Stimulated activated CD8-positive, alpha-beta memory T cell treated with anti-CD3 and anti-CD28 coated beads, Interleukin-2, amount 100 ng/mL, for 1 hour (primary cell): ENCODE measurements around the gene VWA1.
"Not testable (repeated sequence)": the region's sequence is repeated elsewhere in the genome, so short reads cannot be mapped to it uniquely, and the experiment has no call there.

Experiments used
- DNase-seq, 2 donors: peaks; one replicate each; pipeline ENCODE4 v3.0.0-alpha.2; 2020; ENCODE audit warnings: low read depth in 2 of 2

VWA1 gene

DNA sequence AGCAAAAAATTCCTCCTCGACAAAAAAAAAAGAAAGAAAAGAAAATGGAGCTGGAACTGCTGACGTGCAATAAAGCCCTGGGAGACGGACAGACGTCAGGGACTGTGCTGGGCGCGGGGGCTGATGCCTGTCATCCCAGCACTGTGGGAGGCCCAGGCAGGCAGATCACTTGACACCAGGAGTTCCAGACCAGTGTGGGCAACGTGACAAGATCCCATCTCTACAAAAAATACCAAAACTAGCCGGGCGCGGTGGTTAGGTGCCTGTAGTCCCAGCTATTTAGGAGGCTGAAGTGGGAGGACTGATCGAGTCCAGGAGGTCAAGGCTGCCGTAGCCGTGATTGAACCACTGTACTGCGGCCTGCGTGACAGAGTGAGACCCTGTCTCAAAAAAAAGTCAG is 10.8 kb upstream of the VWA1 start:
- no peak for DNase-seq

DNA sequence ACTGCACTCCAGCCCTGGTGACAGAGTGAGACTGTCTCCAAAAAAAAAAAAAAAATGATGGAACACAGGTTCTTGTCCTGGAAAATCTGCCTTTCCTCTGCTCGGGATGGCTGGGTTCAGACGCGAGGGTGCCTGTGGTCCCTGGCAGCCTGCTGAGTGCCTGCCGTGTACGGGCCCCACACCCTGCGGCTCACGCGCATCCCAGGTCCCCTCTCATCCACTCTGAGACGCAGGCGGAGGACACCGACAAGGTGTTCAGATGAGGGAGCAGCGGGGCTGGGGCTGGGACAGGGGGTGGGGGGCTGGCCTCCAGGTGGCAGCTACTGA is 10.1 kb upstream of the VWA1 start:
- no peak for DNase-seq

DNA sequence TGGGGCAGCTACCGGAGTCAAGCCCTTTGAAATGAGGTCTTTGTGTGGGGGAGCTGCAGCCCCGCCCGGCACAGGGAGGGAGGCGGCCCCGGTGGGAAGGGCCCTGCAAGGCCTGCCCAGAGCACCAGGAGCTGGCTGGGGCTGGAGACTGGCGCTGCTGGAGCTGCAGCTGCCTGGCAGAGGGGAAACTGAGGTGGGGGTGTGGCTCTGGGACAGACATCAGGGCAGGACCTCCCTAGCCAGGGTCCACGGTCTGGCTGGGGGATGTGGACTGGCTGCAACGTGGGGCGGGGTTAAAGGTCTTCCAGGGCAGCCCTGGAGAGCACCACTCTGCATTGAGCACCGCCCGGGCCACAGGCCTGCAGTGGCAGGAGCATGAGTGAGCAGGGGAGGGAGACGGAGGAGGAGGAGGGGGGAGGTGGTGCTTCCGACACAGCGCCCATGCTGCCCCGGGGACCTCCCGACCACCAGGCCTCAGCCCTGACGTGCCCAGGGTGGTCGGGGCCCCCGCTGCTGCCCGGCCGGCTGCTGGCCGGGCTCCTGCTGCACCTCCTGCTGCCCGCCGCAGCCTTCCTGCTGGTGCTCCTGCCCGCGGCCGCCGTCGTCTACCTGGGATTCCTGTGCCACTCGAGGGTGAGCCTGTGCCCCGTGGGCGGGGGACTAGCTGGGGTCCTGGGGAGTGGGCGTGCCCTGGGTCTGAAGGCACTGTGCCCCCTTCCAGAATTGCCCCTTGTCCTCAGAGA is 9.6 kb upstream of the VWA1 start:
- DNase-seq: no peak

DNA sequence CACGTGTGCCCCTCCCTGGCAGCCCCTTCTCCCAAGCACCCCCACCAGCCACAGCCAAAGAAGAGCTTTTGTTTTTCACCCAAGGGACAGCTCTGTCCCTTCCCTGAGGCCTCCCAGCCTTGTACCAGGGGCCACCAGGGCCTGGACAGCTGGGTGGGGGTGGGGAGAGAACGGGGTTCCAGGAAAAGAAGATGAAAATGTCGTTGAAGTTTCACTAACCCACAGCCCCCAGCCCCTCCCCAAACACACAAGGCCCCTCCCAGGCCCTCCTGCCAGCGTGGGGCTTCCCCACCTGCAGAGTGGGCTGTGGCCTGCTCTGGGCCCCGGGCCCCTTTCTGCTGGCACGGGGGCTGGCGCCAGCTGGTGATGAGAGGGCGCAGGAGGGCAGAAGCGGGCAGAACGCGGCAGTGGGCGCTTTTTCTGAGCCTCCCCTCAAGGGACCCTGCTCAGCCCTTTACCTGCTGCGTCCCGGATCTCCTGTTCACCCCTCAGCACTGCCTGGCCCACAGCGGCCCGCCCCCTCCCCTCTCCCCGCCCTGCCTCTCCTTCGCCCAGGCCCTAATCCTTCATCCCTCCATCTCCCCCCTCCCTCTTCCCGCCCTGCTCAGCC is 8.9 kb upstream of the VWA1 start:
- no peak for DNase-seq

DNA sequence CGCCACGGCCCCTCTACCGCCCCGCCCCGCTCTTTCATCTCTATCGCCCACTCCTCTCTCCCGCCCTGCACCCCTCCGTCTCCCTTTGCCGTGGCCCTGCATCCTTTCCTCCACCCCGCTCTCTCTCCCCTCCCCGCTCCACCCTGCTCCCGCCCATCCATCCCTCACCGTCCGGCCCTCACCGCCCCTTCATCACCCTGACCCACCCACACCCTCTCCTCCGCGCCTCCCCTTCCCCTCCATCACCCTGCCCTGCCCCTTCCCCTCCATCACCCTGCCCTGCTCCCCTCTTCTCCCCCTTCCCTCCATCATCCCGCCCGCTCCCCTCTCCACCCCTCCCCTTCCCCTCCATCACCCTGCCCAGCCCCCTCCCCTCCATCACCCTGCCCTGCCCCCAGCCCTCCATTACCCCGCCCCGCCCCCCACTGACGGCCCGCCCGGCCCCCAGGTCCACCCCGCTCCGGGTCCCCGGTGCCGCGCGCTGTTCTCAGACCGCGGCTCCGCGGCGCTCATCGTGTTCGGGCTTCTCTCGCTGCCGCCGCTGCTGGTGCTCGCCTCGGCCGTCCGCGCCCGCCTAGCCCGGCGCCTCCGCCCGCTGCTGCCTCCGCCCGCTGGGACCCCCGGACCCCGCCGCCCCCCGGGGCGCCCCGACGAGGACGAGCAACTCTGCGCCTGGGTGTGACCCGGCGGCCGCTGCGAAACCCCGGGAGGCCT is 8.2 kb upstream of the VWA1 start:
- DNase-seq: no peak

DNA sequence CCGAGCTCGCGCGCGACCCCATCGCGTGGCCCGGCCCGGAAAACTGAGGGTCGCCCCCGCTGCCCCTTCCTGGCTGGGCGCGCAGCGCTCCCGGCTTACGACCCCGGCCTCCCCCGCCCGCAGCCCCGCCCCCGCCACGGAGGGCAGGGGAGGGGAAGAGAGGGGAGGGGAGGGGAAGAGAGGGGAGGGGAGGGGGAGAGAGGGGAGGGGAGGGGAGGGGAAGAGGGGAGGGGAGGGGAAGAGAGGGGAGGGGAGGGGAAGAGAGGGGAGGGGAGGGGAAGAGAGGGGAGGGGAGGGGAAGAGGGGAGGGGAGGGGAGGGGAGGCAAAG is 7.7 kb upstream of the VWA1 start:
- DNase-seq: no peak

DNA sequence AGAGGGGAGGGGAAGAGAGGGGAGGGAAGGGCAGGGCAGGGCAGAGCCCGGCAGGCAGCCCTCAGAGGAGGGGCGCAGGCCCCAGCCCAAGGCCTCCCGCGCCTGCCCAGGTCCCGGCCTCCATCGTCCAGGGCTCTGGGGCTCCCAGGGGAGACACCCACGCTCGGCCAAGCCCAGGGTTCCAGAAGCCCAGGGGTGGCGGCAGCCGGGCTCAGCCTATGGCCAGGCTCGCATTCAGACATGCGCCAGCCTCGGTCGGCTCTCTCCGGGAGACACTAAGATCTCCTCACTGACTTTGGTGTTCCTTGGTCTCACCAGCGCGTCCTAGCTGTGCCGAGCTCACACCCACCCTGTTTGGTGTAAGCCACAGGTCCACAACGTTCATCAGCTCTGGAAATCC is 7.3 kb upstream of the VWA1 start:
- no peak for DNase-seq

DNA sequence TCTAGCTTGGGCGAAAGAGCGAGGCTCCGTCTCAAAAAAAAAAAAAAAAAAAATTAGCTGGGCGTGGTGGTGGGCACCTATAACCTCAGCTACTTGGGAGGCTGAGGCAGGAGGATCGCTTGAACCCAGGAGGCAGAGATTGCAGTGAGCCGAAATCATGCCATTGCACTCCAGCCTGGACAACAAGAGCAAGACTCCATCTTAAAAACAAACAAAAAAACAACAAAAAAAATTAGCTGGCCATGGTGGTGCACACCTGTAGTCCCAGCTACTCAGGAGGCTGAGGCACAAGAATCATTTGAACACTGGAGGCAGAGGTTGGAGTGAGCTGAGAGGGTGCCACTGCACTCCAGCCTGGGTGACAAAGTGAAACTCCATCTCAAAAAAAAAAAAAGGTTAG is 6.5 kb upstream of the VWA1 start:
- not testable (repeated sequence) for DNase-seq

DNA sequence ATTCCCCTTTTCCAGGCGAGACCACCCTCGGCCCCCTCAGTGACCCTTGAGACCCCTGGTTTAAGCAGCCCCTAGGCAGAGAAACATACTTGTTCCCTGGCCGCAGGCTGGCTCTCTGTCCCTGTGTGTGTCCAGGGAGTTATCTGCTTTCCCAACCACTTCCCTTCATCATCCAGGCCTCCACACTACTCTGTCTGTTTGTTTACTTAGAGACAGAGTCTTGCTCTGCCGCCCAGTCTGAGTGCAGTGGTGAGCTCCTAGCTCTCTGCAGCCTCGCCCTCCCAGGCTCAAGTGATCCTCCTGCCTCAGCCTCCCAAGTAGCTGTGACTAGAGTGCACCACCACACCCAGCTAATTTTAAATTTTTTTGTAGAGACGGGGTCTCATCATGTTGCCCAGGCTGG is 5.8 kb upstream of the VWA1 start:
- no peak for DNase-seq

DNA sequence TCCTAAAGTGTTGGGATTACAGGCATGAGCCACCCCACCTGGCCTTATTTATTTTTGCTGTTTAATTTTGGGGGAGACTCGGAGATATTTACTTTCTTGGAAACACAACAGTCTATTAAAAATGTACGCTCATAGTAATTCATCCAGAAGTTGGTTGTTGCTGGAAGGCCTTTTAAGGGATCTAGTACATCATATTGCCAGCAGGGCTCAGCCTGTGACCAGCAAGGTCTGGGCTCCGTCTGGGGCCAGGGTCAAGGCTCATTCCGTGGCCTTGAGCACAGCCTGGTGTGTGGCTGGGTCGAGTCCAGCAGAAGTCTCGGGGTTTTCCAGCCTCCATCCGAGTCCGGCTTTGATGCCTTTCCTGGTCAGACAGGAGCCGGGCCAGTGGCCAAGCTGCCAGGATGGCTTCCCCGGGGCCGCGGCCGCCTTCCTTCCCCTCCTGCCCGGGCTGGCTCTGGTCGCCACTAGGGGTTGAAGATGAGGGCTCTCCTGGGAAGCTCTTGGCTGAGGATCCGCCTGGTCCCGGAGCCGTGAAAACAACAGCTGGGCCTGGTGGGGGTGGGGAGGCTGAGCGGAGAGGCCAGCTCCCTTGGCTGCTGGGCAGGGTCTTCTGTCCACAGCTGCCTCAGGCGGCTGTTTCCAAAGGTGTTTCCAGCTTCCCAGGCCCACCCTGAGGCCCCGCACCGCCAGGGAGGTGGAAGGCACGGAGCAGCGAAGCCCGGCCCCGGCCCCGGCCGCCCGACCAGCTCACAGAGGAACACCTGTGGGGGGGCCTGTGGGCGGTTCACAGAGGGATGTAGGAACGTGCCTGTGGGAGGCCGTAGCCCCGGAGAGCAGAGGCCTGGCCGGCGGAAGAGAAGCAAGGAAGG is 5.1 kb upstream of the VWA1 start:
- DNase-seq: no peak

DNA sequence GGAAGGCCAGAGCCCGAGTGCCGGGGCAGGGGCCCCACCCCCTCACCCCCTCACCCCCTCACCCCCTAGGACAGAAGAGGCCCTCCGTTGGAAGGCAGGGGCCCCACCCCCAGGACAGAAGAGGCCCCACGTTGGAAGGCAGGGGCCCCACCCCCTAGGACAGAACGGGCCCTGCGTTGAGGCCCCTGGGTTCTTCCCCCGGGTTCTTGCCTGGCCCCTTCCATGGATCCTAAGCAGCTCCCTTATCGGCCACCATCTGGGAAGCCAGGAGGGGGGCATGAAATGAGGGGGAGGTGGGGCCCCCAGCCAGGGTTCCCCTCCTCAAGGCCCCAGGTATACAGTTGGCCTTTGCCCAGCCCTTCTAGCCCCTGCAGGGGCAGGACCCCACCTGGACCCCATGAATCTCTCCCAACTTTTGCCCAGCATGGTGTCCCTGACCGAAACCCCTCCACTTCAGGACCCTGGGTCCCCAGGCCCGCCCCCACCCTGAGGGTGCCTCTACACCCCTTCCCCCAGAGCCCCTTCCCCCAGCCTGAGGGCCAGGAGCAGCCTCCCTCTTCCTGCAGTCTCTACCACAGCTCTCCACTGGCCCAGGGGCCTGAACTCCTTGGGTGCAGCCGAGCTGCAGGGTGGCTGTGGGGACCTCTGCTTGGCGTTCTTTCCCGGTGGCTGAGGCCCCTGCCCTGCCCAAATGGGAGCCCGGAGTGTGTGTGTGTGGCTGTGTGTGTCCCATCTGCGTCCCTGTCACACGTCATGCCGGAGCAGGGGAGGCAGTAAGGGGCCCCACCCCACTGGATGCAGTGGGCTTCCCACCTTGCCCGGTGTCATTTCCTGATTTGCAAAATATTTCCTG is 4.3 kb upstream of the VWA1 start:
- no peak for DNase-seq

DNA sequence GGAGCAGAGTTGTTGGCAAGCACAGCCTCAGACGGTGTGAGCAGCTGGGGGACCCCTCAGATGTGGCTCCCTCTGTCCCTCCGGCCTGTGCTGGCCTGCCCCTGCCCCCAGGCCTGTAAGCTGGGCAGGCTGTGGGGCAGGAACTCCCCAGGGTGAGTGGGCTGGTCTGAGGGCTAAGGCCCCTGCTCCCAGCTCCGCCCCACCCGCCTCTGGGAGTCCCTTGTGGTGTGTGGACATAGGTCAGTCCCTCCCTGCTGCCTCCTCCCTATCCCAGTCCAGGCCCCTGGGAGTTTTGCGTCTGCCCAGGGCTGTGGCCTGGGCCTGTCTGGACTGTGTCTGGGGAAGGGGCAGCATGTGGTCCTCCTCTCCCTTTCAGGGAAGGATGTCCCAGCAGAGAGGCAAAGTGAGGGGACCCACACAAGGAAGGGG is 3.6 kb upstream of the VWA1 start:
- DNase-seq: no peak

DNA sequence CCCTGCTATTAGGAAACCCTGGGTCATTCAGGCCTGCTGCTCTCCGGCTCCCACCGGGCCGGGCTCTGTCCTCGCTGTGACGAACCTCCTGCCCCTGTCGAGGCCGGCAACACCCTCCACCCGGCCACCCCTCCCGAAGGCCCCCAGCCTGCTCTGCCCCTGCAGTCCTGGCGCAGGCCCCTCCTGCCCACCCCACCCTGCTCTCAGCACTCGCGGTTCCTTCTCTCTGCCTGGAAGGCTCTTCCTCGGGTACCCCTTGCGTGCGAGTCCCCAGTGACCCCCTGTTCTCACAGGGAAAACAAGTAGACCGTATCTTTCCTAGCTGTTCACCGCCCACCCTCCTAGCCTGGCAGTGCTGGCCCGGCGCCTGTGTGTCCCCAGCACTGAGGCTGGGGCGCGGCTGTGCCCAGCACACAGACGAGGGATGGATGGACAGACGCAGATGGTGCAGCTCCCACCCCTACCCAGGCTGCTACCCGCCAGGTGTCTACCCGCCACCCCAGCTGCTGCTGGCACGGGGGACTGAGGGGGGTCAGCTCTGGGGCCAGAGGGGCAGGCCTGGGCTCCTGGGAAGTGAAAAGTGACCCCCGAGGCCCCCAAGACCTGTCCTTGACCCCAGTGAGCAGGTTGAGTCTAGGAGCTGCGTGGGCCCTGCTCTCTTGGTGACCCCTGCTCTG is 3.1 kb upstream of the VWA1 start:
- DNase-seq: no peak

DNA sequence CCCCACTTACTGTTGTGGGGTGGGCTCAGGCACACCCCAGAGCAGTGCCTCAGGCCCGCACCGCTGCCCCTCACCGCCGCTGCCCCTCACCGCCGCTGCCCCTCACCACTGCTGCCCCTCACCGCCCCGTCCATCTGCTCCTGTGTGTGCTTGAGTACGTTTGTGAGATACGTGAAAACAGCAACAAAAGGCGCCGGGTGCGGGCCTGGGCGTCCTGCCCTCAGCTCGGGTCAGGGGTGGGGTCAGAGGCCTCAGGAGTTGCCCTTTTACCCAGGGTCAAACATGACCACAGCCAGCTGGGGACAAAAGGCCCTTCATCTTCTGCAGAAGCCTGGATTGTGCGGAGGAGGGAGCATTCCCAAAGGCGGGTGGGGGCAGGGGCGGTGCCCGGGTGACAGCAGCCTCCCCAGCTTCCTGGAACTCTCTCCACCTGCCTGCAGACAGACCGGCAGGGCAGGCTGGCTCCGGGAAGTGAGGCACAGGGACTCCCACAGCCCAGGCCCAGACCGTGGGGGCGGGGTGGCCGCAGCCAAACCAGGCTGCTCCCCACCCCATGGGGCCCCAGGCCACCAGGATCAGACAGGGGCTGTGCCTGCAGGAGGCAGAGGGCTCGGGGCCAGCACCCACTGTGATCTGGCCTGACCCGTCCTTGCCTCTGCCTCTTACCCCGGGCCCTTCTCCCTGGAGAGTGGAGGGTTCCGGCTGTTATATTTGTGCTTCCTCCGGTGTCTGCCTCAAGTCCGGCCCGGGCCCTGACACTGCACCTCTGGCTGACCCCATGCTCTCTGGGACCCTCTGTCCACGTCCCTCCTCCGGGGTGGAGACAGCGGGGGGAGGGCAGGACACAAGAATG is 2.3 kb upstream of the VWA1 start:
- DNase-seq: no peak

DNA sequence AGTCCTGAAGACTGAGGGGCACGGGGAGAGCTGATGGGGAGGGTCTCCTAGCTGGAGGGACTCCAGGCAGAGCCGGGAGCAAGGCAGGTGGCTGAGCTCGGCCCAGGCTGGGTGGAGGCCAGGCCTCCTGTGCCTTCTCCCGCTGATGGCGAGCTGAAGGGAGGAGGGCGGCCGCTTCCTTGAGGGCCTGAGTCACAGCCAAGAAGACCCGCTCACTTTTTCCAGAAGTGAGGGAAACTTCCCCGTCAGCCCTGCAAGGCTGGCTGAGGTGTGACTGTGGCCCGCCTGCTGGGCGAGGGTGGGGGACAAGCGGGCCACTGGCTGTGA is 1.7 kb upstream of the VWA1 start:
- no peak for DNase-seq

DNA sequence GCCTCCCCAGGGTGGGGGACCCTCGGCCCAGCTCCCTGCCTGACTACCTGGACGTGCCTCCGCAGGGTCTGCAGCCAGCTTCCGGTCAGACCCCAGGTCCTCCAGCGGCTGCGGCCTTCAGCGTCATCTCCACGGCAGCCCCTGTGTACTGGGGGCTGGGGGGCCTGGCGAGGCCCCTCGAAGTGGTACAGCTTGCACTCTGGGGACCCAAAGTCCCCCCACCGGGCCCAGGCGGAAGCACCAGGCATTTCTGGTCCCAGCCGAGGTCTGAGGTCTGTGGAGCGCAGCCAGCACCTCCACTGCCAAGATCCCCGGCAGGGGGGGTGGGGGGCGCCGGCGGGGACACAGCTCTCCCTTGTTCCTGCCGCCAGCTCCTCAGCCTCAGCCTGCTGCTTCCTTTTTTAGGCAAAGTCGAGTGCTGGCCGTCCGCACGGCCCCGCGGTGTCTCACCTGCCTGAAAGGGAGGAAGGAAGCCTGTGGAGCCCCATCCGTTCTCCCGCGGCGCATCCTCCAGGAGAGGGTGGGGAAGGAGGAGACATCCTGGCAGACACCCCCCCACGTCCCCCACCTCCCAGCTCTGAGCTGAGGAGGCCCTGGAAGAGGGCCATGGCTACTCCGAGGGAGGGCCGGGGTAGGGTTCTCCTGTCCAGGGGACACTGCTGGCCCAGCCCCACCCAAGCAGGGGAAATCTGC is 1.2 kb upstream of the VWA1 start:
- DNase-seq: no peak

DNA sequence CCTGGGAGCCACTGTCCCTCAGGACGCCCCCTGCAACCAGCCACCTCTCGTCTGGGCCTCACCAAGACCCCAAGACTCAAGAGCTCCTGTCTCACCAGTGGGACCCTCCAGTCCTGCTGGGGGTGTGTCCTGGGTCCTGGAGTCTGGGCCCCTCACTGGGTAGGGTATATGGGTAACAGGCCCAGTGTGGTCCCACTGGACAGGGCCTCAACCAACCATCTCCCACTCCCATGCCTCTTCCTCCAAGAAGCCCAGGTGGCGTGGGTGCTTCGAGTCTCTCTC is 725 bp upstream of the VWA1 start:
- no peak for DNase-seq

DNA sequence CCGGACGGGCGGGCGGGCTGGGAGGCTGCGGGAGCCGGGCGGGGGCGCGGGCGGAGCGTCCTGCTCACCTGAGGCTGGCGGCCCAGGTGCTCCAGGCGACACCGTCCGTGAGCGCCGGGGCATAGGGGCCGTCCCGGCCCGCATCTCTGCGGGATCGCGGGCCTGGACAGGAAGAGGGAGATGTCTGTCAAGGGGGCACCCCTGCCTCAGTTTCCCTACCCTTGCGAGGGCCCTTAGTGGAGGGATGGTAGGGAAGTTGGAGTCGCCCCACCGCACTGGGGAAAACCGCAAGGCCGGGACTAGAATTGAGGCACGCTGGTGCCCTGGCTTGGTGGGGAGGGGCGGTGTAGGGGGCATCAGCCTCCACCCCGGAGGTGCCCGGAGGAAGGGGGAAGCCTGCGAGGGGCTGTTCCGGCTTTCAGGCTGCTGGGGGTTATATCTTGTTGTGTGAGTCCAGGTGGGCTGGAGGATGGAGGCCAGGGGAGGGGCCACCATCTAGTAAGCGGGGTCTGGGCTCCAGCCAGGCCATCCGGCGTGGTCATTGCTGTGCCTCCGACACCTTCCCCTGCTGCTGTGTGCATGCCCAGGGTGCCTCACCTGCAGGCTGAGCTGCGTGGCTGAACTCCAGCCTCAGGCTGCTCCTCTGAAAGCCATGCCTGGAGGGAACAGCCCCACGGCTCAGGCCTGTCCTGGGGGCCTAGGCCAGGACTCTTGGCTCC is 580 bp downstream of the VWA1 start:
- no peak for DNase-seq

DNA sequence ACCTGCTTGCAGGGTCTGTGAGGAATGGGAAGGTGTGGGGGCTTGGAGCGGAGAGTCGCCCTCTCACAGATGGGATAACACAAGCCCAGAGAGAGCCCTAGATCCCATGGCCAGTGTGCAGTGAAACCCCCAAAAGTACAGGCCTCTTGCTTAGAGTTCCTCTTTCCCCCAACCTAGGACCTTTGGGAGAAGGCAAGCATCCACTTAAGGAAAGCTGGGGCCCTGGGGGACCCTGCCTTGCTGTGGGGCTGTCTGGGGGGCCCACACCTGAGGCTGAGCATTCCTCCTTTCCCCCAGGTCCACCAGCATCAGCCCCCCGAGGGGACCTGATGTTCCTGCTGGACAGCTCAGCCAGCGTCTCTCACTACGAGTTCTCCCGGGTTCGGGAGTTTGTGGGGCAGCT is 1.1 kb downstream of the VWA1 start:
- DNase-seq: no peak
